HCT116 (cell line): ENCODE results near the gene CTNNA1.

Source experiments
- CEBPB ChIP-seq: IDR thresholded peaks from 2 replicates; pipeline ENCODE4 v1.6.1; 2012; ENCODE audit warnings: low read depth
- FOSL1 ChIP-seq: IDR thresholded peaks from 2 replicates; pipeline ENCODE4 v1.6.1; 2012; ENCODE audit warnings: low read depth
- POLR2AphosphoS5 ChIP-seq: IDR thresholded peaks from 2 replicates; pipeline ENCODE4 v1.6.1; 2011; ENCODE audit warnings: mild to moderate bottlenecking, low read depth, low read length, moderate library complexity
- RAD21 ChIP-seq: IDR thresholded peaks from 2 replicates; pipeline ENCODE4 v1.6.1; 2012; ENCODE audit warnings: low read depth, mild to moderate bottlenecking
- YY1 ChIP-seq: IDR thresholded peaks from 2 replicates; pipeline ENCODE4 v1.6.1; 2011; ENCODE audit warnings: low read length, low read depth, moderate library complexity, mild to moderate bottlenecking; ENCODE audit not compliant: insufficient replicate concordance; ENCODE audit errors: extremely low read depth
- TF ChIP-seq, protein P1 (sequence below), 3 experiments: fragments of 200-600 bp in 1 of 3; sonication (generic) in 1 of 3; IDR thresholded peaks in 2 of 3; conservative IDR thresholded peaks in 1 of 3; 2 replicates each; pipeline ENCODE4 v1.5.1; 2012 to 2017; ENCODE audit warnings: low read depth in 2 of 3, low read length in 2 of 3, antibody characterized with exemption in 1 of 3, borderline replicate concordance in 1 of 3, control low read depth in 1 of 3, mild to moderate bottlenecking in 1 of 3, mixed read lengths in 1 of 3, mixed run types in 1 of 3, moderate library complexity in 1 of 3; ENCODE audit not compliant: insufficient read depth in 1 of 3
- TF ChIP-seq, protein P2 (sequence below): IDR thresholded peaks from 2 replicates; pipeline ENCODE4 v1.6.1; 2012
- TF ChIP-seq, protein P3 (sequence below): IDR thresholded peaks from 2 replicates; pipeline ENCODE4 v1.6.1; 2012; ENCODE audit warnings: low read depth

DNA sequence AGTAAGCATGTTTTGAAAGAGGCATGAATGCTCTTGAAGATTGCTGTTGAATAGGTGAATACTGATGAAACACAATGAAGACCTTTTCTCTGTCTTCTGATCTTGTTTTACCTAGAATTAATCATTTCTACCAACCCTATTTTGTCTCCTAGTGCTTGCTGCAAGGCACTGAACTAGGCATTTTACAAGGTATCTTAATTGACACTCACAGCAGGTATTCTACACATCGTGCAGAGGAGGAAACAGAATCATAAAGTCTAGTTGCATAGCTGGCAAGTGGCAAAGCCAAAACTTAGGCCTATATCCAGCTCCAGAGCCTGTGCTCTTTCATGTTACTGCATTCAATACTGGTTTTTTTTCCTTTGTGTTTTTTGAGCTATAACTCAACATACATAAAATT, 50.7 kb downstream of the CTNNA1 start:
- no peak for TF ChIP-seq POLR2AphosphoS5
- no peak for TF ChIP-seq RAD21
- no peak for TF ChIP-seq CEBPB
- TF ChIP-seq FOSL1: no peak
- TF ChIP-seq, protein P1, sequence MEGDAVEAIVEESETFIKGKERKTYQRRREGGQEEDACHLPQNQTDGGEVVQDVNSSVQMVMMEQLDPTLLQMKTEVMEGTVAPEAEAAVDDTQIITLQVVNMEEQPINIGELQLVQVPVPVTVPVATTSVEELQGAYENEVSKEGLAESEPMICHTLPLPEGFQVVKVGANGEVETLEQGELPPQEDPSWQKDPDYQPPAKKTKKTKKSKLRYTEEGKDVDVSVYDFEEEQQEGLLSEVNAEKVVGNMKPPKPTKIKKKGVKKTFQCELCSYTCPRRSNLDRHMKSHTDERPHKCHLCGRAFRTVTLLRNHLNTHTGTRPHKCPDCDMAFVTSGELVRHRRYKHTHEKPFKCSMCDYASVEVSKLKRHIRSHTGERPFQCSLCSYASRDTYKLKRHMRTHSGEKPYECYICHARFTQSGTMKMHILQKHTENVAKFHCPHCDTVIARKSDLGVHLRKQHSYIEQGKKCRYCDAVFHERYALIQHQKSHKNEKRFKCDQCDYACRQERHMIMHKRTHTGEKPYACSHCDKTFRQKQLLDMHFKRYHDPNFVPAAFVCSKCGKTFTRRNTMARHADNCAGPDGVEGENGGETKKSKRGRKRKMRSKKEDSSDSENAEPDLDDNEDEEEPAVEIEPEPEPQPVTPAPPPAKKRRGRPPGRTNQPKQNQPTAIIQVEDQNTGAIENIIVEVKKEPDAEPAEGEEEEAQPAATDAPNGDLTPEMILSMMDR (IDR thresholded peaks at IDR 0.05 in 2 of 3, conservative IDR thresholded peaks at IDR 0.05 in 1 of 3; ENCODE audit: borderline replicate concordance in 1 of 3, insufficient read depth in 1 of 3, low read depth in 2 of 3, low read length in 2 of 3): no peak
- TF ChIP-seq YY1: no peak
- TF ChIP-seq, protein P2, sequence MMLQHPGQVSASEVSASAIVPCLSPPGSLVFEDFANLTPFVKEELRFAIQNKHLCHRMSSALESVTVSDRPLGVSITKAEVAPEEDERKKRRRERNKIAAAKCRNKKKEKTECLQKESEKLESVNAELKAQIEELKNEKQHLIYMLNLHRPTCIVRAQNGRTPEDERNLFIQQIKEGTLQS: no peak
- TF ChIP-seq, protein P3, sequence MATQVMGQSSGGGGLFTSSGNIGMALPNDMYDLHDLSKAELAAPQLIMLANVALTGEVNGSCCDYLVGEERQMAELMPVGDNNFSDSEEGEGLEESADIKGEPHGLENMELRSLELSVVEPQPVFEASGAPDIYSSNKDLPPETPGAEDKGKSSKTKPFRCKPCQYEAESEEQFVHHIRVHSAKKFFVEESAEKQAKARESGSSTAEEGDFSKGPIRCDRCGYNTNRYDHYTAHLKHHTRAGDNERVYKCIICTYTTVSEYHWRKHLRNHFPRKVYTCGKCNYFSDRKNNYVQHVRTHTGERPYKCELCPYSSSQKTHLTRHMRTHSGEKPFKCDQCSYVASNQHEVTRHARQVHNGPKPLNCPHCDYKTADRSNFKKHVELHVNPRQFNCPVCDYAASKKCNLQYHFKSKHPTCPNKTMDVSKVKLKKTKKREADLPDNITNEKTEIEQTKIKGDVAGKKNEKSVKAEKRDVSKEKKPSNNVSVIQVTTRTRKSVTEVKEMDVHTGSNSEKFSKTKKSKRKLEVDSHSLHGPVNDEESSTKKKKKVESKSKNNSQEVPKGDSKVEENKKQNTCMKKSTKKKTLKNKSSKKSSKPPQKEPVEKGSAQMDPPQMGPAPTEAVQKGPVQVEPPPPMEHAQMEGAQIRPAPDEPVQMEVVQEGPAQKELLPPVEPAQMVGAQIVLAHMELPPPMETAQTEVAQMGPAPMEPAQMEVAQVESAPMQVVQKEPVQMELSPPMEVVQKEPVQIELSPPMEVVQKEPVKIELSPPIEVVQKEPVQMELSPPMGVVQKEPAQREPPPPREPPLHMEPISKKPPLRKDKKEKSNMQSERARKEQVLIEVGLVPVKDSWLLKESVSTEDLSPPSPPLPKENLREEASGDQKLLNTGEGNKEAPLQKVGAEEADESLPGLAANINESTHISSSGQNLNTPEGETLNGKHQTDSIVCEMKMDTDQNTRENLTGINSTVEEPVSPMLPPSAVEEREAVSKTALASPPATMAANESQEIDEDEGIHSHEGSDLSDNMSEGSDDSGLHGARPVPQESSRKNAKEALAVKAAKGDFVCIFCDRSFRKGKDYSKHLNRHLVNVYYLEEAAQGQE: no peak
